NCI-H82 treated with DMSO at 0.1 percent for 48 hours (cell line): Measurements from ENCODE around the gene PRLR.

Experiments
- DNase-seq: peaks from one replicate; lab custom pipeline; 2025; ENCODE audit not compliant: unreplicated experiment; lab: John Stamatoyannopoulos, UW

The PRLR gene

DNA sequence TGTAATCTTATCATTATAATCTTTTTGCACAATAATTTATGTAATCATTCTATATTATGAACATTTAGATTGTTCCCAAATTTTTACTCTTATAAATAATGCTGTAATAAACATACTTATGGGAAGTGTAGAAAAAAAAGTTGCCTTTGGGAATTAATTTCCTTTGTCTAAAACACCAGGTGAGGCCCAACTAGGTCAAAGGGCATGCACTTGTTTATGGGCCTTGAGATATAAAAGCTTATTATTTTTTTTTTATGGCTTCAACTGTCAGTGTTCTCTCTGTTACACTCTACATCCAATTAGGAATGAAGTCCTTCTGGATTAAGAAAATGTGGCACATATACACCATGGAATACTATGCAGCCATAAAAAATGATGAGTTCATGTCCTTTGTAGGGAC lies 6.5 kb upstream of the PRLR start:
- DNase-seq, result no peak

DNA sequence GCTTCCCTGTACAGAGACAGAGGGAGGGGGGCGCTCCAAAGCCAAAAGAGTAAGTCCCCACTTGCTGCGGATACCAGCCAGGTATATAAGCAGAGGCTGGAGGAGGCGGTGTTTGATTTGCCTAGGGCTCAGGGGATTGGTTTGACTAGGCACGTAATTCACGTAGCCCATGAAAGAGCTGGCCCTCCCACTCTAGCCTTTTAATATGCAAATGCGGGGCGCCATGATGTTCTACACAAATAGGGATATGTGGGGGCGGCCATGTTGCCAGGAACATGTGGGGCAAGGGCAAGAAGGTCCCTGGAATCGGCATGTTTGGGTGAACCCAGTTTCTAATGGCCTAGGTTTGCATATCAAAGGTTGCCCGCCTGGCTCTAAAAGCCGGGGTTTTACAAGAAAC lies 3.3 kb upstream of the PRLR start:
- no peak for DNase-seq

DNA sequence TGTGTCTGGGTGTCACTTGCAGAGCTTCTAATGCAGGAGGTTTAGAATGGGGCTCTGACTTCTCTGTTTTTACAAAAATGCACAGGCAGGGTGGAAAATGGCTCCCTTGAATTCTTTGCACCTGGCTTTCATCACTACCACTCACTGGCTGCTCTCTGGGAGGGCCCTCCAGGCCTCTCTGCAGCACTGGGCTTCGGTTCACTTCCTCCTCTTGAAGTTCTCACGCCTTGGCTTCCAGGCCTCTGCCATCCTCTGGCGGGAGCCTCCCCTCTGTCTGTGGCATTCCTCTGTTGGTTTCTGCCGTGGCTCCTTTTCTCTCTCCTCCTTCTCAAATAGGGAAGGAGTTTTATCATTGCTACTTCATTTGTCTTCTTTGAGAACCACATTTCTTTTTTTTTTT lies 2.8 kb upstream of the PRLR start:
- no peak for DNase-seq

DNA sequence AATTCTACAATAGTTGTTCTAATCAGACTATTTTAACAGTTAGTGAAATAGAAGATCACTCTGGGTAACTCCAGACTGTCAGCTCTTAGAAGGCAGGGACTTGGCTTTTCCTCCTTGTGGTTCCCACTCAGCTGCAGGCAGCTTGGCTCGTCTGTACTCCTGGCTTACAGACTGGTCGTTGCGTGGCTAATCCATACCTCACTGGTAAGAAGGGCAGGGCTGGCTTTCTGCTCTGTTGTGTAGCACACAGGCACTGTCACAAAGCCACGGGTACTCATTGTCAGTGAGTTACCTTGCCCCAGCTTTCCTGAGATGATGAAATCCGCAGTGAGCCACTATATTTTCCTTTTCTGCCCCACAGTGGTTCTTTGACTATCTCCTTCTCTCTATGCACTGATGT lies 1.8 kb upstream of the PRLR start:
- DNase-seq, result no peak

DNA sequence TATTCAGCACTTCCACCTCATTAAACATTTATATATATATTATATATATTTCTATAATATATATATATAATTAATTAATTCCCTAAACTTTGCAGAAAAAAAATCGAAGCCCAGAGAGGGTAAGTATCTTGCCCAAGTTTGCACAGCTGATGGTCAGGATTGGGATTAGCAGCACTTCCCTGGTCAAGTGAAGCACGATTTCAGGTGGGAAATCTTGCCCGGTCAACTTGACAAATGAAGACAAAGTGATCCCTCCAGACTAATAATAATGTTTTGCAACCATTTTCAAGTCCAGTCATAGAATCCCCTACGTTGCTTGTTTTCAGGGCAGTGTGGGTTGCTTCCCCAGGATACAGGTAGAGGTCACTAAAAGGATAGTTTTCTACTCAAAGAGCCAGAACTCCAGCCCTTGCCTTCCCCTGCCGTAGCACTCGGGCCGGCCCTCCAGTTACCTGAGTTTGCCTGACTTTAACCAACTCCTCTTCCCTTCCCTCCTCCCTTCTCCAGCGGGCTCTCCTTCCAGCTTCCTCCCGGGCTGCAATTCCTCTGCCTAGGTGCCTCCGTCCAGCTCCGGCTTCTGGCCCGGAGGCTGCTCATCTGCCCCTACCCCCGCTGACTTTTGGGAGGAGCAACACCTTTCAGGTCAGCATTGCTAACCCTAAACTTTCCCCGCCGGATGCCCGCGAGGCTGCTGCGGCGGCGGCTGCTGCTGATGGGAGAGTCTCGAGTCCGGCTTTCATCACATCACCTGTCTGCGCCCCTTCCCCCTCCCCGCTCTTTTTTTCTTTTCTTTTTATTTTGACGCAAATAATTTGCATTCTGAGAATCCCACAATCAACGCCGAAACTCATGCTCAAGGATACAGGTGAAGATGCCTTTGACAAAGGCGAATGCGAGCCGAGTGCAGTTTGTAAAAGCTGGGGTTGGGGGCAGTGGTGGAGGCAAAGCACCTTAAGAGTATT lies 930 bp downstream of the PRLR start:
- no peak for DNase-seq

DNA sequence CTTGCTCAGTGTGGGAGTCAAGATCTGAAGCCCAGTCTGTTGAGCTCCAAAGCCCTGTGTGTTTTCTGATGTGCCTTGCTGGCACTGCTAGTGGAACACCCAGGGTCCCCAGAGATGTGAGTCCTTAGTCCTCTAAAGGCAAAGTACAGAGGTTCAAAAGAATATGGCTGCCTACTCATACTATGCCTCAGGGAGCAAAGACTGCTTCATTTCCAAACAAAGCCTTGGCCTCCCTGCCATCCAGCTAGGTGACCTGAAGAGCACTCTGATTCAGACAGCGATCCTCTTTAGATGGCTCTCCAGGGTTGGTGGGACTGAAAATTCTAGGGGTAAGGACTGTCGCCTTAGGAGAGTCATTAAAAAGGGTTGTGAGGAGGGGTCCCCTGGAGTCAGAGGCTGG lies 2.0 kb downstream of the PRLR start:
- no peak for DNase-seq

DNA sequence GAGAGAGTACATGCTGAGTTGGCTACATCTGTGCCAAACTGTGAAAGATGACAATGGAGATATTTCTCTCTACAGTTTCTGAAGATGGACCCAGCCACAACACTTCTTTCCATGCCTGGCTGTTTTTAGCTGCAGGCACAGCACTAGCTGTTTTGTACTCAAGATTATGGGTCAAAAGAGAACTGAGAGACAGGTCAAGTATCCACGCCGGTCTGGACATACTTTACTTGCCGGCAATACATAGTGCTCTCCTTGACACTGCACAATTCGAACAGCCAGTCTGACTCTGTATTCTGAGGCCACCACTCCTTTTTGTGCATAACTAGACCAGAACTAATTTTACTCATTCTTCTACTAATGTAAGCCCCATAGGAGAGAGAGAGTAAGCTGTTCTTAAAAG lies 2.6 kb downstream of the PRLR start:
- DNase-seq, result no peak

DNA sequence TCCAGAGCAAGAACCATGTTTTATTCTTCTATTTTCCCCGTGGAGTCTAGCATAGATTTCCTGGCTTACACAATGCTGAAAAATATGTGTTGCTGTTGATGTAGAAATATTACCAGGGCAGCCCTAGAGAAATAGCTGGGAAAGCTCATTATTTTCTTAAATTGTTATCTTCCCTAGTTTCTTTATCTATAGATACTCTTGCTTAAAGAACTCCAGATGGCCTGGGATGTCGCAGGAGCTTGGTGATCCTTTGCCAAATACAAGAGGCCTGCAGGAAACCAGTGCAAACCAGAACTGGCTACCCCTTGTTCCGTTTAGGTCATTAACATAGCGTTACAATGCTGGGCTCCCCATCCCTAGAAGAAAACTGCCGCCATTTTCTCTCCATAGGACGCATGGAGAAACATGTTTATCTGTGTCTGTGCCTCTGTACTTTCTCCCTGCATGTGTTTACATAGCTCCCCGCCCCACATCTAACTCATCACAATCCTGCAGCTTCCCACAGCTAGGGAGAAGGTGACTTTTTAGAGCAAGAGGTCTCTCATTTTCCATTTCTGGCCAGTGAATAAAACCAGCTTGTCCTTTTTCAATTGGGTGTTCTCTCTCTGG lies 6.4 kb downstream of the PRLR start:
- no peak for DNase-seq

DNA sequence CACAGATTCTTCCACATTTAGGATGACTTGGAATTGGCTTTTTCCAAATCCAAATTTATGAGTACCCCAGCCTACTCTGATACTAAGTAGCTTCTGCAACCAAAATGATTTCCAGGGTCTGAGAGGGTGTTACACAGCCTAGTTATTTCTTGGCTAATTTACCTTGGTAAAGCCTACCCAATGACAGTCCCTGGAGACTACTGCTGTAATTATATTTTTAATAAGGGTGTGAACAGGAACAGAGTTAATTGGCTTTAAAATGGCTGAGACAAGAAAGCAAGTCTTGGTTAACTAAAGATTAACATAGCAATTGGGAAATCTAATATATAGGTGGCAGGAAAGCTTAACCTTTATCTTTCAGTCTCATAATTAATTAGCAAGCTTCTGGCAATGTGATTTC lies 9.3 kb downstream of the PRLR start:
- no peak for DNase-seq

DNA sequence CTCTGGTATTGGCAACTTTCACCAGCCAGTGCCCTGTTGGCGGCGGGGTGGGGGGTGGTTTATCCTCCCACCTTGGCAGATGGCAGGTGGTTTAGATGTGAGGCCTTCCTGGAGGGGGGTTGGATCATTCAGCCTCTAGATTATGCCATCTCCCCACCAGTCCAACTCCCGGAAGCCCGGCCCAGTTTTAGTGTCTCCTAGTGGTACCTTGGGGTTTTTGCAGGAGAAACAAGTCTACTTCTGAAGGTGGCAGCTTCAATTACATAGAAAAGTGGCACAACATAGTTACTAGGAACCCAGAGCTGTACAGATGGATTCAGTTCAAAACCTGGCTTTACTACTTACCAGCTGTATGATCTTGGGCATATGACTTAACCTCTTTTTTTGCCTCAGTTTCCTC lies 11.3 kb downstream of the PRLR start:
- DNase-seq, result no peak

DNA sequence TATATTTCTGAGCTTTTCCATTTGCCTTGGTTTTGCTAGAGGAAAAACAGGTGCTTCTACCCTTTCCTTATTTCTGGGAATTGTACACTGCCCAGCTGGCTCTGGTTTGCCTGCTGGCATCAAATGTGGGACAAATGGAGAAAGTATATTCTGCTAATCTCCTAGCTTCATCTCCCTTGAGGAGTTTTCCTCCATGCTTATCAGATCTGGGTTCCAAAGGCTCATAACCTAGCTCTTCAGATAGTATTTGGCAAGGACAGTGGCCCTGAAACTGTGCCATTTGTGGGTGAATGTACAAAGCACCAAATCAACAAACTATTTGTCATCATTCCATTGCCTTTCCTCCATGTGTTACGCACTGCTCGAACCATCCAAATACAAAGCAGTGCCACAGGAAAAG lies 16.2 kb downstream of the PRLR start:
- no peak for DNase-seq

DNA sequence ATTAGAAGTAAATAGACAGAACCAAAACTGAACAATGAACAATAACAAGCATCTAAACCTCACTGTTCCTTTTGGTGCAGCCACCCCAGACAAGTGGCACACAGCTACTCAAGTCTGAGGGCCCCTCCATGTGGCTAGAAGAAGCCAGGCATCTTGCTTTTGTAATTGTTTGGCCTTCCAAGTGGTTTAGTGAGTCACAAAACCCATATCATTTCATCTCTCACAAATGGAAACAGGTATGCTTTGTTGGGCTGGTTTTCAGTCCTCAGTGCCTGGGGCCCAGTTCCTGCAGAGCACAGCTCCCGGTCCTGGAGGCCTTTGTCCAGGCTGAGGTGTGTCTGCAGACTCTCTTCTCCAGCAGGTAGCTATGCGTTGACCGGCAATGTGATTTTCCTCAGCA lies 16.7 kb downstream of the PRLR start:
- no peak for DNase-seq

DNA sequence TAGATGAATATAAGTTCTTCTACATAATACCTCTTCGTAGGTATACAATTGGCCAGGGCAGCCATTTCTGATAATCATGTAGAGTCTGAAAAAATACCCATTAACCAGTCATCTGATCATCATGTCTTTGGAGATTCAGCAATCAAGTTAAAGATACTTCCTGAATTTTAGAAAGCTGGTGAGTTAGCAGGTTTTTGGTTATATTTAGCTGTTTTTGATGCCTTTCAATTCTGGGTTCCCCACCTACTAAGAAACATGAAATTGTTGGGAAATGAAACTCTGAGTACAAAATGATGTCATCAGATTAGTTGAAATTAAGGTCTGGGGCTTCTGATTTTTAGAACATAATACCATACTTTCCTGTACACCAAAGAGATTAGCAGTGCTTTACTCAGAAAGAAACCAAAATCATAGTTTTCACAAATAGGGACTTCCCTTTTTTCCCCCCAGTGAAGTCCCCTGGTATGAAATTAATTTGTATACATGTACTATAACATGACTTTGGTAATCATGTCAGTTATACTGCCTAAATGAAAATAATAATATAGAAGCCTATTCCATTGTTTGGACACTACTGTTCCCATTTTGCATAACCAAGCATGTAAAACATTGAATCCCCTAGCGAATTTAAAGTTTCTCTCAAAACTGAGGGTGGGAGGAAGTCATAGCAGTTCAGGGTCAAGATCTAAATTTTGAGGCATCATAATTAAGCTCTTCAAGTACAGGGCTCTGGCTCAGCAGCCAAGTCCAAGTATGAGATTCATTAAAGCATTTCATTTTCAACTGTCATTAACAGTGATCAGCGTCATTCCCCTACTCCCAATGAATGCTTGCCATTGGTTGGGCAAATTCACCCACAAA lies 17.9 kb downstream of the PRLR start:
- no peak for DNase-seq

DNA sequence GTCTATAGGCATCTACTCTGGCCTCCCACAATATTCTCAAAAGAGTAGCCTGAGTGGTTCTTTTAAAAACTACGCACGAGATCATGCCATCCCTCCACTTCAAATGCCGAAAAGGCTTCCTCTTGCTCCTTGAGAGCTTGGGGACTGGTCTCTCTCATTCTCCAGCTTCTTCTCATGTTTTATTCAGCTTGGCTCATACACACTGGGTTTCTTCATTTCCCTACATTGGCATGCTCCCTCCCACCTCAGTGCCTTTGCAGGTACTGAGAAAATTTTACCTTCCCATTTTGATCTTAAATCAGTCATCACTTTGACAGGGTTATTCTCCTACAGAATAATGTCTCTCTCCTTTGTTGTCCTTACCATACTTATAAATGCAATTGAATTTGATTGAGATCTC lies 20.4 kb downstream of the PRLR start:
- no peak for DNase-seq

DNA sequence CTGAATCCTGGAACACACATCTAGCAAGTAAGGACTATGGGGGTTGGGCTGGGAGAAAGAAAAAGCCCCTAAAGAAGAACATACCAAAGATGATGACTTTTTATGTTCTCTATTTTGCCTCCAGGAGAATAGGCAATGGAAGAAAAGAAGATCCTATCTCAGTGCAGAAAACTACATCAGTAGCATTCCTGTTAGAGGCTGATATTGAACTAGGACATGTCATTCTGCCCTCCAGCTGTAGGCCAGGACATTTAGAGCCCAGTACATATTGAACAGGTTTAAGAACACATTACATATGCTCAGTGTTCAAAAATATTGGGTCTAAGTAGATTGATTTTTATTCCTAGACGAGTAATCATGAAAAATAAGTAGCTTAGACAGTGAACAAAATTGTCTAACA lies 24.7 kb downstream of the PRLR start:
- no peak for DNase-seq

DNA sequence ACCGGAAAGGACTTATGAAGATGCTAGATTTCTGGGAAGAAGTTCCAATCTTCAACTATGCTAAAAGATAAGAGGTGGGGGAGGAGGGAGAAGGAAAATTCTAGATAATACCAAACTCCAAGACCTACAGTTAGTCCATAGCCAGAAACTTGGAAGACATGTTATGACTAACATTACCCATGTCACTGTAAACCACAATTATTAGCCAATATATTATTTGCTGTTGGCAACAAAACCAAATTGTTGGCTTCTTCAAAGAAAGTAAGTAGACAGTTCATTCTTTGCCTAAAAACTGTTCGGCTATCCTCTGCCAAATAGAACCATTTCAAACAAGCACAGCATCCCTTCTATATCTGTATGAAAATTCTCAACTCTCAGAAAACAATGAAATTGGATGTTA lies 25.1 kb downstream of the PRLR start:
- no peak for DNase-seq

DNA sequence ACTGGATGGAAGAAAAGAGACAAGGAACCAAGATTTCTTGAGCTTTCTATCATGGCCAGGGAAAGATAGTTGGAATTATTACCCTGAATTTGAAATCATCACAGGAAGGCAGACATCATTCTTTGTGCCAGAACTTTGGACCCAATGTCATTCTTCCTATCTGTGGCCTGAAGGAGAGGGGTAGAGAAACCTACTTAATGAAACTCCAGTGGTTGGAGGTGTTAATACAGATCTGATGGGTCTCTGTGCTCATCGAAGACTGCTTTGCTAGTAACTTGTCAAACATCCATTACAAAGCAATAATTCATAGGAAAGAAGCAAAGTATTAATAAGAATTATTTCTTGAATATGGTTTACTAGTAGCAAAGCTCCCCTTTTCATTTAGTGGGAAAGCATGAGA lies 26.9 kb downstream of the PRLR start:
- DNase-seq, result no peak

DNA sequence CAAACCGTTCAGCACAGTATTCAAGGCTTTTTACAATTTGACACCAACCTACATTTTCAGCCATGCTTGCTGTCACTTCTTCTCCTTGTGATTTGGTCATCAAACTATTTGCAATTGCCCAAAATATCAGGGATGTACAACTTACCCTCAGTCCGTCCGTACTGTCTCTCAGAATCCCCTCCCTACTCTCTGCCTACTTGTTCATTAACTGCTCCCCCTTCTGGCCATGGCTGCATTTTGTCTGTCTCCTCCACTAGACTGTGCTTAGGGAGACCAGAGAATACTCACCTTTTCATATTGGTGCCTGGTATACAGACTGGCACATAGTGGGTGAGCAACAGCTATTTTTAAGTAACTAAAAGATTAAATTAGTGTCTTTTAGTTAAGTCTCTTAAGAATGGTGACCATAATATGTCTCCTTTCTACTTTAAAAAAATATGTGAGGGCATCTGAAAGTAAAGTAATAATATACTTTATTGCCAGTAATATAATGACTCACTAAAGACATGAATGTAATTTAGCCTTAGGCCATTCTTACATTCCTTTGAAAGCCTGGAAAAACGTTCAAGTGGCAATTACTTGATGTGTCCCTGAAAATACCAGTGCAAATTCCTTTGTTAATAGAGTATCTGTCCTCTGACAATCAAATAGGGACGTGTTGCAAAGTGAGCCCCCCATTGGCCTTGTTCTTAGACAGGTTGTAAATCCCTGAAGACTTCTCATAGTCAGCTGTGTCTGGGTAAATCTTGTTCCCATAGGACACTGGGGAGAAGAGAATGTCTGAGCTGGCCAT lies 27.8 kb downstream of the PRLR start:
- DNase-seq, result peak; percentile 4

DNA sequence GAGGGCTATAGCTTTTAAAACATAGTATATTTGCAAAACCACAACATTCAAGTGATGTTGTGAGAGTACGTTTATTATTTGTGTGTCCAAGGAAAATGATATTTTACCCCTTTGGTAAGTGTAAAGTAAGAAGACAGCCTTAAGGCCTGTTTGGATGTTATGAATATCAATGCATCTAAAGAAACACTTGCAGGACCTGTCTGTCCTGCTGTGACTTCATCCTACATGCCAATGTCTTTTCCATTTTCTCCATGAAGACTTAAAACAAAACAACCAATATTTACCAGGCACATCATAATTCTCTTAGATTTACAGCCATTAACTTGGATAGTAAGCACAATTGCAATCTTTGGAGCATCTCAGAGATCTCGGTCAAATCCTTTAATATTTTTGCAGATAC lies 29.0 kb downstream of the PRLR start:
- no peak for DNase-seq

DNA sequence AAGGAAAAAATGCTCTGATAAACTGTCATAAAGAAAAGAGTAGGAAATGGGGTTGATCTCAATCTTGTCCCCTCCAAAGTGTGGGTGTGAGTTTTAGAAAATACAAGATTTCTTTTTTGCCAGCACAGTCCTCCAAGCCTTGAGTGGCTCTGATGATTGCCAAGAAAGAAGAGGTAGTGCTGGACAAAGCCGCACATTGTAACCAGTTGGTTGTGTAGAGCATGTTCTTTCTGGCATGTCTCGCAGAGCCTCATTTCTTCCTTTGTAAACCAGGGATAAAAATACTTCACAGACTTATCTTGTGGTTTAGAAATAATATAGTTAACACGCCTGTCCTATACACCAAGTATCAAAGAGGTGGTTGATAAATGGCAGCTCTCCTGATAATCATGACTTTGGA lies 30.4 kb downstream of the PRLR start:
- DNase-seq, result no peak

DNA sequence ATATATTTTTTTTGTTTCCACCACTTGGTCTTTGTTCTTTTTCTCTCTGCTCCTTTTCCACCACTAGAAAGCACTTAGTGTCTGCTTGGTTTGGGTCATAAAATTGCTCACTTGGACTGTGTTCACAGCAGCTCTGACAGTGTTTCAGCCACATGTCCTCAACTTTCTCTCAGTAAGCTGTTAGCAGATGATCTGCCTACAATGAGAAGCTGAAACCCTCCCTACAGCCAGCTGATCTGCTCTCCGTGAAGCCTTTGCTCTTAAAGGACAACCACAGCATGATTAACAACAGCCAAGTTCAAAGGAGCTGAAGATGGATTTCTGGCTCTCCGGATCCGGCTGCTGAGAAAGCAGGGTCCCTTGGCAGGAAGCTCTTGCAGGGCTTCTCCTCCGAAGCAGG lies 31.6 kb downstream of the PRLR start:
- no peak for DNase-seq
